GM12874 (cell line): ENCODE results near the gene MED8.

Experiments
- CTCF ChIP-seq: IDR thresholded peaks from 2 replicates; pipeline ENCODE4 v1.5.1; 2011; ENCODE audit warnings: low read depth, mild to moderate bottlenecking, control low read depth, low read length, moderate library complexity; ENCODE audit not compliant: insufficient read depth

The MED8 gene

DNA sequence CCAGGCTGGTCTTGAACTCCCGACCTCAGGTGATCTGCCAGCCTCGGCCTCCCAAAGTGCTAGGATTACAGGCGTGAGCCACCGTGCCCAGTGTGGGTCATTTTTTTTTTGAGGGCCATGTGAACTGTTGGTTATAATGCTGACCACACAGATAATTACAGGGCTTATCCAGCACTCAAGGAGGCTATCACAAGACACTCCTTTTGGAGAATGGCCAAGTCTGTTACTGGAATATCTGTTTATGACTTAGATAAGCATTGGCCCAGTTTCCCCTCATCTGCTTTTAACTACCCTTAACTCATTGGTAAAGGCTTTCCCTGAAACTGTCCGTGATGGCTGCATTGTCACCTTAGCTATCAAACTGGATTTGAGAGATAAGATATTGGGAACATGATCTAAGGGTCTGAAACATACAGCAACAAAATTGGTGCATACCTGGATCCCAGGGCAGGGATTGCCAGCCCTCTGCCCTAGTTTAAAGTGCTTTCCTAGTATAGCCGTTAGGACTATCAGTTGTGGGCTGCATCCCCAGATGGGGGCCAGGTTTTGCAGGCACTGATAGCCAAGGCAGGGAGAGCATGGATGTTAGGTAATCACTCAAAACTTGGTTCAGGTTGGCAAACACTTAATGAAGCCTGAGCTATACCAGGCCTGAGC, 15.7 kb upstream of the MED8 start:
- no peak for TF ChIP-seq CTCF

GRCh38 chr1:43404353-43404752, 14.8 kb upstream of the MED8 start:
- TF ChIP-seq CTCF: no peak

DNA sequence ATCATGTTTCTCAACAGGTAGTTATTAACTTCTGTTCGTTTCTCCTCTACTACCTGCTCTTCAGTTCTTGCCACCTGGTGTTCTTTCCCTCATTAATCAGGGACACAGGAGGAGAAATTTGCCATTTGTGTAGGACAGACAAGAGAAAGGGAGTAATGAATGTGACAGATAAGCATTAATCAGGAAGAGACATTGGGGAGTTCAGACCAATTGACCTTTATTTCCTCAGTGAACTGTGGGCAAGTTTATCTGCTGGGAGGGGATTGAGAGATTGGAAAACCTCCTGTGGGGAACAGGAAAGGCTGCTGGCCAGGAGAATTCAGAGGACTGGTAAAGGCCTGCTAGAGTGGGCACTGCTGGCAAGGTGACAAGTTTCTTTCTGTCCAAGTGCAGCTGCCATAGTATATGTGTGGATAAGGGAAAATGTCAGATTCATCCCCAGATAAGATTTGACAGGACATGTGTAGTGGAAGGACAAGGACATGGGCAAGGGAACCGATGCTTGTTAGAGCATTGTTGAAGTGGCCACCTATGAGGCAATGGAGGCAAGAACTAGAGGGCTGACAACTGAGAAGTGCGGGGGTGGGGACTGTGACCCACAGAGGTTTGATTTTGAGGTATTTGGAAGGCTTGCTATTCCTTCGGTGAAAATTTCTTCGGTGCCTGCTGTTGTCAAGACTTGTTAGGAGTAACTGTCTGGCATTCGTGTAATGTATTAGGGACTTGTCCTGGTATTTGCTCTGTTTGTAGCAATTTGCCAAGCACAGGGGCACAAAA, 12.7 kb upstream of the MED8 start:
- no peak for TF ChIP-seq CTCF

DNA sequence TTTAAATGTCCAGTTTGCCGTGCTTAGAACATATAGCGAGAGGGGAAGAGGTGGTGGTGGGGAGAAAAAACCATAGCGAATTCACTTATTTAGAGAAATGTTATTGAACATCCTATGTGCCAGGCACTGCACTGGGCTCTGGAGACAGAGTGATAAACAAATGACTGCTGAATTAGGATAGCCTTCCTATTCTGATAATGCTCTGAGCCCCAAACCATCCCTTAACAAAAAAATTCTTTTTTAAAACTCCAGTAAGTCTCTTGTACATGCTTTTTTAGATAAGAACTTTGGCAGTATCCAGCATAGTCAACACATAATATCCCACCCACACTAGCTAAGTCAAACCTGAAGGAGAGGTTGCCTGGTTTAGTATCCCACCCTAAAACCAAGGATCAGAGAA, 8.6 kb upstream of the MED8 start:
- no peak for TF ChIP-seq CTCF

DNA sequence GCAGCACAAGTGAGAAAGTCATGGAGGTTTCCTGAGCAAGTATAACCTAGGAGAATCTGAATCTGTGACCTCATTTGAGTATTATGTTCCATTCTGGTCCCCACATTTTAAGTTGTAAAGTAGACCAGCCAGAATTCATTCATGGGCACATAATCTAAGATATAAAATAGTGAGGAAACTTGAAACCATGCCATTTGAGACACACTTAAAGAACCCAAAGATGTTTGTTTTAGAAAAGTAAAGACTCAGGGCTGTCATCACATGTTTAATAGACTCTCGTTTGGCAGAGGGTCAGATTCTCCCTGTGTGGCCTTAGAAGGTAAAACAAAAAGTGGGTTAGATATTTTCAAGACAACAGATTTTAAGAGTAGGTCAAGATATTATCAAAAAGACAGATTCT, 6.5 kb upstream of the MED8 start:
- TF ChIP-seq CTCF: no peak

GRCh38 chr1:43395523-43395922, 5.9 kb upstream of the MED8 start:
- no peak for TF ChIP-seq CTCF

DNA sequence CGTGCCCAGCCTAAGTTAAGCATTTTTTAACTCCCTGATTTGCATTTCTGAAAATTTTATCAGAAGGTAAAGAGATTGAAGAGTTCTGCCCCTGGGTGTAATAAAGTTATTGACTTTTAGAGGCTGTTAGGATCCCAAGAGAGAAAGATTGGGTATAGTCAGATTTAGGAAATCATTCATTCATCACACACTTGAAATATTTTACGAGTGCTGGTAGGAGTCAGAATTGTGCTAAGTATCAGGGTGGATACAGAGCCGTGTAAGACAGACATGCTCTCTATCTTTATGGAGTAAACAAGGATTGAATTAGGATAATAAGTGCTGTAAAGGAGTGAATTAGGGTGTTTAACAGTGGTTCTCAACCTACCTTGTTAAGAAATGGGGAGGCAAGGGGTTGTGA, 3.1 kb upstream of the MED8 start:
- TF ChIP-seq CTCF: no peak
